OCI-LY1 (cell line): ENCODE data around the gene MED14.
A peak's percentile ranks its signal among the peaks of the same experiment; 100 is the strongest.

Source experiments
- H2AFZ ChIP-seq: fragments of 200-600 bp; sonication (generic), shearing (Covaris generic); 2 replicates; pipeline ENCODE4 v1.6.0; 2014; ENCODE audit warnings: antibody characterized with exemption, mild to moderate bottlenecking, low read length
- H3F3A ChIP-seq: fragments of 200-600 bp; sonication (generic), shearing (Covaris generic); 2 replicates; pipeline ENCODE4 v1.6.0; 2014; ENCODE audit warnings: mild to moderate bottlenecking, antibody characterized with exemption, low read length, moderate library complexity; ENCODE audit not compliant: insufficient read depth
- H3K27ac ChIP-seq: fragments of 200-600 bp; sonication (generic); 2 replicates; pipeline ENCODE4 v1.5.1; 2014; ENCODE audit warnings: low read length, mixed run types, mild to moderate bottlenecking, low read depth; ENCODE audit not compliant: poor library complexity, severe bottlenecking
- H3K27me3 ChIP-seq: fragments of 200-600 bp; sonication (generic); 2 replicates; pipeline ENCODE4 v1.6.0; 2014; ENCODE audit warnings: antibody characterized with exemption, mild to moderate bottlenecking, low read length, moderate library complexity; ENCODE audit not compliant: insufficient read depth
- H3K36me3 ChIP-seq: fragments of 200-600 bp; sonication (generic); 2 replicates; pipeline ENCODE4 v1.6.1; 2014; ENCODE audit warnings: mild to moderate bottlenecking, antibody characterized with exemption, low read length, moderate library complexity, mixed read lengths; ENCODE audit not compliant: insufficient read depth
- H3K4me1 ChIP-seq: fragments of 200-600 bp; sonication (generic); 2 replicates; pipeline ENCODE4 v1.5.1; 2014; ENCODE audit warnings: mild to moderate bottlenecking, low read length, moderate library complexity; ENCODE audit not compliant: insufficient read depth, severe bottlenecking
- H3K4me2 ChIP-seq: fragments of 200-600 bp; sonication (generic), shearing (Covaris generic); 2 replicates; pipeline ENCODE4 v1.6.1; 2014; ENCODE audit warnings: low read length
- H3K4me3 ChIP-seq: fragments of 200-600 bp; sonication (generic); 2 replicates; pipeline ENCODE4 v1.5.1; 2014; ENCODE audit warnings: low read length, low read depth, mild to moderate bottlenecking, mixed read lengths; ENCODE audit not compliant: poor library complexity, severe bottlenecking
- H3K79me2 ChIP-seq: fragments of 200-600 bp; shearing (Covaris generic); 2 replicates; pipeline ENCODE4 v1.6.1; 2016; ENCODE audit warnings: mixed run types, low read length, mixed read lengths; ENCODE audit not compliant: insufficient read depth
- H3K9ac ChIP-seq: fragments of 200-600 bp; sonication (generic), shearing (Covaris generic); 2 replicates; pipeline ENCODE4 v1.6.1; 2014; ENCODE audit warnings: mild to moderate bottlenecking, low read length, mixed read lengths
- H3K9me2 ChIP-seq: fragments of 200-600 bp; sonication (generic), shearing (Covaris generic); 2 replicates; pipeline ENCODE4 v1.6.1; 2014; ENCODE audit warnings: low read depth, mild to moderate bottlenecking, low read length, mixed read lengths
- H3K9me3 ChIP-seq: fragments of 200-600 bp; shearing (Covaris generic); 2 replicates; pipeline ENCODE4 v1.6.1; 2014; ENCODE audit warnings: low read length, mixed read lengths
- H4K20me1 ChIP-seq: fragments of 200-600 bp; sonication (generic), shearing (Covaris generic); 2 replicates; pipeline ENCODE4 v1.6.0; 2016; ENCODE audit warnings: mild to moderate bottlenecking, low read length; ENCODE audit not compliant: insufficient read depth
- CTCF ChIP-seq: fragments of 200-600 bp; sonication (generic), shearing (Covaris generic); IDR thresholded peaks from 2 replicates; pipeline ENCODE4 v1.5.1; 2017; ENCODE audit warnings: mild to moderate bottlenecking, antibody characterized with exemption, low read length, moderate library complexity, mixed read lengths
- EZH2 ChIP-seq: fragments of 200-600 bp; sonication (generic), shearing (Covaris generic); IDR thresholded peaks from 2 replicates; pipeline ENCODE4 v1.8.0; 2017; ENCODE audit warnings: borderline replicate concordance, mixed run types, mild to moderate bottlenecking, antibody characterized with exemption, low read length, moderate library complexity, mixed read lengths

The MED14 gene

GRCh38 chrX:40755291-40756249 is 20.2 kb upstream of the MED14 start:
- no peaks in the 10 kb centered on the region for H4K20me1 ChIP-seq
- TF ChIP-seq CTCF (no peak), EZH2 (no peak)
- no peaks in the 10 kb centered on the region for H3K79me2 ChIP-seq
- H3K4me1 ChIP-seq, result no peaks in the 10 kb centered on the region
- no peak overlapping the region for H2AFZ ChIP-seq
- no peak overlapping the region for H3K9ac ChIP-seq
- no peaks in the 10 kb centered on the region for H3K9me3 ChIP-seq
- H3K9me2 ChIP-seq, result no peaks in the 10 kb centered on the region
- no peaks in the 10 kb centered on the region for H3K36me3 ChIP-seq
- H3K27me3 ChIP-seq, result no peaks in the 10 kb centered on the region
- no peaks in the 10 kb centered on the region for H3F3A ChIP-seq
- H3K4me3 ChIP-seq, result no peak overlapping the region
- H3K27ac ChIP-seq, result no peak overlapping the region
- no peak overlapping the region for H3K4me2 ChIP-seq

- Histone ChIP-seq H3K27ac (no peak overlapping the region), H3F3A (no peaks in the 10 kb centered on the region), H3K9me2 (no peaks in the 10 kb centered on the region)
Observed at GRCh38 chrX:40749681-40750494, 14.5 kb upstream of the MED14 start.

GRCh38 chrX:40748977-40749376 is 13.6 kb upstream of the MED14 start:
- Histone ChIP-seq H4K20me1 (no peaks in the 10 kb centered on the region), H3K4me1 (peaks cover 11% of the 10 kb centered on the region), H3K9ac (no peak overlapping the region), H3F3A (no peaks in the 10 kb centered on the region), H3K9me2 (no peaks in the 10 kb centered on the region), H3K27ac (no peak overlapping the region), H3K4me2 (no peak overlapping the region), H3K27me3 (no peaks in the 10 kb centered on the region), H3K9me3 (no peaks in the 10 kb centered on the region), H3K36me3 (no peaks in the 10 kb centered on the region), H3K4me3 (no peak overlapping the region), H2AFZ (no peak overlapping the region), H3K79me2 (no peaks in the 10 kb centered on the region)
- TF ChIP-seq CTCF (no peak), EZH2 (no peak)

More at GRCh38 chrX:40749681-40750494, 14.5 kb upstream of the MED14 start:
- H2AFZ ChIP-seq, result no peak overlapping the region
- no peak overlapping the region for H3K9ac ChIP-seq
- H3K4me2 ChIP-seq, result peak overlapping the region; percentile 34; the same call in 1 of the 2 replicates
- no peaks in the 10 kb centered on the region for H3K36me3 ChIP-seq
- H3K4me1 ChIP-seq, result peaks cover 11% of the 10 kb centered on the region
- no peaks in the 10 kb centered on the region for H3K79me2 ChIP-seq
- no peak overlapping the region for H3K4me3 ChIP-seq
- no peaks in the 10 kb centered on the region for H3K9me3 ChIP-seq
- no peaks in the 10 kb centered on the region for H3K27me3 ChIP-seq
- no peaks in the 10 kb centered on the region for H4K20me1 ChIP-seq
- TF ChIP-seq EZH2, result no peak
- no peak for TF ChIP-seq CTCF
